HG02852 (cell line): Measurements from ENCODE around the gene AK9.

Source experiments
- ATAC-seq: cut with Tn5 transposase; IDR thresholded peaks from one replicate; pipeline ENCODE4 v1.9.1; 2021; ENCODE audit warnings: mild to moderate bottlenecking, moderate library complexity; ENCODE audit not compliant: unreplicated experiment

The AK9 gene

GRCh38 chr6:109515781-109516409 lies 175.1 kb downstream of the AK9 start:
- no peak for ATAC-seq

GRCh38 chr6:109514946-109515345 lies 176.1 kb downstream of the AK9 start:
- ATAC-seq, result no peak

GRCh38 chr6:109513571-109514071 lies 177.4 kb downstream of the AK9 start:
- no peak for ATAC-seq

- no peak for ATAC-seq
Observed at GRCh38 chr6:109512271-109512817, 178.7 kb downstream of the AK9 start.

GRCh38 chr6:109511832-109512231 lies 179.2 kb downstream of the AK9 start:
- ATAC-seq, result no peak

- ATAC-seq, result no peak
Observed at GRCh38 chr6:109510358-109510757, 180.6 kb downstream of the AK9 start.

GRCh38 chr6:109508166-109508860 lies 182.7 kb downstream of the AK9 start:
- ATAC-seq, result no peak

GRCh38 chr6:109507490-109508072 lies 183.4 kb downstream of the AK9 start:
- ATAC-seq, result no peak

- no peak for ATAC-seq
Observed at GRCh38 chr6:109506841-109507240, 184.2 kb downstream of the AK9 start.

- ATAC-seq, result no peak
Observed at GRCh38 chr6:109506314-109506713, 184.7 kb downstream of the AK9 start.

GRCh38 chr6:109503327-109504224 lies 187.4 kb downstream of the AK9 start:
- ATAC-seq, result no peak

- no peak for ATAC-seq
Observed at GRCh38 chr6:109498936-109499335, 192.1 kb downstream of the AK9 start.

GRCh38 chr6:109498052-109498451 lies 192.9 kb downstream of the AK9 start:
- ATAC-seq, result no peak

GRCh38 chr6:109496036-109496772 lies 194.8 kb downstream of the AK9 start:
- no peak for ATAC-seq

- no peak for ATAC-seq
Observed at GRCh38 chr6:109493865-109494264, 197.1 kb downstream of the AK9 start.

- ATAC-seq, result peak; percentile 65
Observed at GRCh38 chr6:109491207-109491938, 199.6 kb downstream of the AK9 start.

GRCh38 chr6:109490713-109491112 lies 200.3 kb downstream of the AK9 start:
- ATAC-seq, result no peak

- no peak for ATAC-seq
Observed at GRCh38 chr6:109488001-109488400, 203.0 kb downstream of the AK9 start.

- ATAC-seq, result no peak
Observed at GRCh38 chr6:109486068-109486467, 204.9 kb downstream of the AK9 start.
